ENCODE results near the gene FXYD4. TPM values are rescaled to one million over a fixed set of nuclear protein-coding genes. Genes with fewer than 3 reads are reported as not detected.

FXYD4 gene
- total RNA-seq, 4 donors from 2014 or later = not detected

GRCh38 chr10:43403911-43404703 is 32.7 kb downstream of the FXYD4 start:
- intact Hi-C loops (cut with DNase I) = no loop called here
- H3K27me3 ChIP-seq = no peaks in the 10 kb centered on the region
- H3K4me1 ChIP-seq = peaks cover 27 to 84% (median 60%) of the 10 kb centered on the region in 3 donors
- DNase-seq = no peak
- TF ChIP-seq, protein P1, sequence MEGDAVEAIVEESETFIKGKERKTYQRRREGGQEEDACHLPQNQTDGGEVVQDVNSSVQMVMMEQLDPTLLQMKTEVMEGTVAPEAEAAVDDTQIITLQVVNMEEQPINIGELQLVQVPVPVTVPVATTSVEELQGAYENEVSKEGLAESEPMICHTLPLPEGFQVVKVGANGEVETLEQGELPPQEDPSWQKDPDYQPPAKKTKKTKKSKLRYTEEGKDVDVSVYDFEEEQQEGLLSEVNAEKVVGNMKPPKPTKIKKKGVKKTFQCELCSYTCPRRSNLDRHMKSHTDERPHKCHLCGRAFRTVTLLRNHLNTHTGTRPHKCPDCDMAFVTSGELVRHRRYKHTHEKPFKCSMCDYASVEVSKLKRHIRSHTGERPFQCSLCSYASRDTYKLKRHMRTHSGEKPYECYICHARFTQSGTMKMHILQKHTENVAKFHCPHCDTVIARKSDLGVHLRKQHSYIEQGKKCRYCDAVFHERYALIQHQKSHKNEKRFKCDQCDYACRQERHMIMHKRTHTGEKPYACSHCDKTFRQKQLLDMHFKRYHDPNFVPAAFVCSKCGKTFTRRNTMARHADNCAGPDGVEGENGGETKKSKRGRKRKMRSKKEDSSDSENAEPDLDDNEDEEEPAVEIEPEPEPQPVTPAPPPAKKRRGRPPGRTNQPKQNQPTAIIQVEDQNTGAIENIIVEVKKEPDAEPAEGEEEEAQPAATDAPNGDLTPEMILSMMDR (IDR thresholded peaks at IDR 0.05) = no peak
- TF ChIP-seq POLR2A (IDR thresholded peaks at IDR 0.05) = no peak
- peak overlapping the region in 2 of 4 donors; percentile 68 to 90 for H3K4me3 ChIP-seq
- peak overlapping the region; percentile 40 to 99 (median 76) for H3K27ac ChIP-seq
- H3K9me3 ChIP-seq = no peaks in the 10 kb centered on the region
- H3K36me3 ChIP-seq = peaks cover 0 to 26% (median 0%) of the 10 kb centered on the region in 3 donors
- WGBS, 2 donors = 23 to 53% methylated on average over 11 to 14 of the region's 14 CpGs

GRCh38 chr10:43404704-43405084 is 33.3 kb downstream of the FXYD4 start:
- Histone ChIP-seq H3K4me3 (peak overlapping the region in 2 of 4 donors; percentile 68 to 90), H3K27ac (peak overlapping the region in 3 of 4 donors; percentile 56 to 99 (median 97))
- 20 to 29% methylated on average over 6 of the region's 6 CpGs for WGBS, 2 donors

DNA sequence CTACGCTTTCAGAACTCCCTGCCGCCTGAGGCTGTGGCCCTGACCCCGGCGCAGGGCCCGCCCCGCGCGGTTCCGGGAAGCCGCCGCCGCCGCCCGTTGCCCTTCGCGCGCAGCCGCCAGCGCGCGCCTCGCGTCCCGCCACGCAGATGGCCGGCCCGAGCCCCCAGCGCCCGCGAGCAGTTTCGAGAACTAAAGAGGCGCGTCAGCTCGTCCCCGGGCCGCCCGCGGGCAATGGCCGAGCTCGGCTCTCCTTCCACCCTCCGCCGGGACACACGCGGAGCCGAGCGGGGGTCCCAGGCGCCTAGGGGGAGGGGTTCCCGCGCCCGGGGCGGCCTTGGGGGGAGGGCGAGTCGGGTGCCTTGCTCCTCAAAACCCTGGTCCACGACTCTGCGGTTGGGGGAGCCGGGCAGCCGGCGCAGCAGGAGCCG is 35.7 kb downstream of the FXYD4 start:
- Histone ChIP-seq H3K27ac (peak overlapping the region; percentile 97 to 100 (median 99)), H3K36me3 (peaks cover 0 to 14% (median 0%) of the 10 kb centered on the region in 3 donors), H3K27me3 (no peaks in the 10 kb centered on the region), H3K4me3 (peak overlapping the region; percentile 68 to 90 (median 86)), H3K9me3 (no peaks in the 10 kb centered on the region), H3K4me1 (peaks cover 27 to 66% (median 32%) of the 10 kb centered on the region in 3 donors)
- TF ChIP-seq, protein P1 (IDR thresholded peaks at IDR 0.05) = peak in 1 of 6 experiments; percentile 3
- TF ChIP-seq POLR2A (IDR thresholded peaks at IDR 0.05) = no peak
- intact Hi-C loops (cut with DNase I) = no loop called here
- no peak for DNase-seq
- WGBS, 2 donors = 0 to 1% methylated on average over 14 to 22 of the region's 59 CpGs

More at GRCh38 chr10:43404704-43405084, 33.3 kb downstream of the FXYD4 start:
- intact Hi-C loops (cut with DNase I) = no loop called here
- H3K36me3 ChIP-seq = peaks cover 0 to 21% (median 0%) of the 10 kb centered on the region in 3 donors
- H3K9me3 ChIP-seq = no peaks in the 10 kb centered on the region
- H3K27me3 ChIP-seq = no peaks in the 10 kb centered on the region
- DNase-seq = no peak
- H3K4me1 ChIP-seq = peaks cover 27 to 82% (median 54%) of the 10 kb centered on the region in 3 donors
- TF ChIP-seq, protein P1 (IDR thresholded peaks at IDR 0.05) = no peak
- no peak for TF ChIP-seq POLR2A (IDR thresholded peaks at IDR 0.05)

DNA sequence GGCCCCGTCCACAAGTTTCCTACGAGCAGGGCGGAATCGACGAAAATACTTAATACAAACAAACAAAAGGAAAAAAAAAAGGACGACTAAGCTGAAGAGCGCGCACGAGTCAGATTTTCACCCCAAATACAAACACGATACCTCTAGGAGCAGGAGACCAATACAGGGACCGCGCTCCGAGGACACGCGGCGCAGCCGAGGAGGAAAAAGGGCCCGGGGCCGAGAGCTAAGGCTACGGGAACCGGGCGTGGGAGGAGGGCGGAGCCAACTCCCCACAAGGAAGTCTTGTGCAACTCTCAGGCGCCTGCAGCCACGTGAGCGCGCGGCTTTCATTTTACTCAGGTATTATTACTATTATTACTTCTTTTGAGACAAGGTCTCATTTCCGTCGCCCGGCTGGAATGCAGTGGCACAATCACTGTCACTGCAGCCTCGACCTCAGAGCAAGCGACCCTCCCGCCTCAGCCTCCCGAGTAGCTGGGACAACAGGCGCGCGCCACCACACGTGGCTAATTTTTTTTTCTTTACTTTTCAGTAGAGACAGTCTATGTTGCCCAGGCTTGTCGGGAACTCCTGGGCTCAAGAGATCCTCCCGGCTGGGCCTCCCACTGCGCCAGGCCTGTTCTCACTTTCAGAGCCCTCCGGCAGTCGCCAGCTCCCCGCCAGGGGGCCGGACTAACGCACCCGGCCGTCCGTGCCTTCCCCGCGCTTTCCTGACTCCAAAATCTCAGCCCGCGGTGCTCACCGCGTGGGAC is 36.3 kb downstream of the FXYD4 start:
- peak overlapping the region; percentile 97 to 100 (median 99) for H3K27ac ChIP-seq
- H3K36me3 ChIP-seq = peaks cover 0 to 13% (median 0%) of the 10 kb centered on the region in 3 donors
- H3K4me3 ChIP-seq = peak overlapping the region; percentile 68 to 90 (median 86)
- peak in 2 of 4 donors; percentile 55 to 78 for TF ChIP-seq POLR2A (IDR thresholded peaks at IDR 0.05)
- TF ChIP-seq, protein P1 (IDR thresholded peaks at IDR 0.05) = peak in 5 of 6 experiments; percentile 23 to 54 (median 34)
- peaks cover 27 to 60% (median 27%) of the 10 kb centered on the region in 3 donors for H3K4me1 ChIP-seq
- WGBS, 2 donors = 1% methylated on average over 35 to 54 of the region's 56 CpGs
- intact Hi-C loops (cut with DNase I) = no loop called here
- no peaks in the 10 kb centered on the region for H3K9me3 ChIP-seq
- H3K27me3 ChIP-seq = no peaks in the 10 kb centered on the region
- DNase-seq = peak; percentile 58
